H1 (cell line): Measurements from ENCODE around the gene TDRD12. TPM values are rescaled to one million over a fixed set of nuclear protein-coding genes. Genes with fewer than 3 reads are reported as not detected.

Experiments
- CTCF ChIA-PET: fragments of 300-600 bp; sonication (Branson Sonifier 250); formaldehyde crosslinking; loops from one replicate; lab custom pipeline; 2021; ENCODE audit not compliant: partially characterized antibody; lab: Charles Lee
- POLR2A ChIA-PET: fragments of 300-600 bp; sonication (Branson Sonifier 250); formaldehyde crosslinking; loops from one replicate; lab custom pipeline; 2021; ENCODE audit warnings: inconsistent platforms; ENCODE audit not compliant: partially characterized antibody; lab: Charles Lee
- DNase-seq, 2 experiments: peaks; one replicate each; pipeline versions ENCODE4 v3.0.0 to v3.0.0-alpha.2; 2010 to 2022; ENCODE audit warnings: low spot score in 2 of 2, low read depth in 1 of 2, mixed read lengths in 1 of 2
- FAIRE-seq: peaks from 2 replicates; lab custom pipeline; 2011; peaks lifted over from hg19 to GRCh38; lab: Jason Lieb, UNC
- H2AFZ ChIP-seq: 2 replicates; pipeline ENCODE4 v1.8.1; 2012; ENCODE audit warnings: low read length, inconsistent platforms
- H2AK5ac ChIP-seq: 2 replicates; pipeline ENCODE4 v1.6.1; 2013; ENCODE audit warnings: low read depth, low read length
- H2BK120ac ChIP-seq: replicated peaks from 2 replicates; pipeline ENCODE3; 2013; ENCODE audit warnings: low read depth, low read length, inconsistent platforms
- H2BK12ac ChIP-seq: 2 replicates; pipeline ENCODE4 v1.6.1; 2013; ENCODE audit warnings: low read depth, low read length
- H2BK15ac ChIP-seq: 2 replicates; pipeline ENCODE4 v1.6.1; 2013; ENCODE audit warnings: low read length
- H2BK20ac ChIP-seq: 2 replicates; pipeline ENCODE4 v1.6.1; 2013; ENCODE audit warnings: low read length
- H2BK5ac ChIP-seq: 2 replicates; pipeline ENCODE4 v1.6.1; 2013; ENCODE audit warnings: low read depth, low read length
- H3K14ac ChIP-seq: 2 replicates; pipeline ENCODE4 v1.6.1; 2013; ENCODE audit warnings: inconsistent platforms; ENCODE audit not compliant: insufficient read length
- H3K18ac ChIP-seq: 2 replicates; pipeline ENCODE4 v1.6.1; 2013; ENCODE audit warnings: low read length; ENCODE audit errors: extremely low read depth
- H3K23ac ChIP-seq: 2 replicates; pipeline ENCODE4 v1.6.1; 2013; ENCODE audit warnings: inconsistent platforms; ENCODE audit not compliant: insufficient read length
- H3K23me2 ChIP-seq: 2 replicates; pipeline ENCODE4 v1.6.1; 2013; ENCODE audit warnings: low read depth, low read length
- H3K27ac ChIP-seq: 2 replicates; pipeline ENCODE4 v1.6.1; 2011; ENCODE audit warnings: low read depth, low read length, inconsistent platforms
- H3K27me3 ChIP-seq, 4 experiments: replicated peaks in 1 of 4; 1 replicate in 1 of 4; 2 replicates in 3 of 4; pipeline versions ENCODE4 v1.6.1 to v1.8.1; 2011 to 2013; ENCODE audit warnings: low read length in 3 of 4, mild to moderate bottlenecking in 3 of 4, inconsistent platforms in 2 of 4, mixed read lengths in 2 of 4, moderate library complexity in 1 of 4; ENCODE audit not compliant: control insufficient read depth in 3 of 4, insufficient read depth in 3 of 4; ENCODE audit errors: extremely low read depth in 1 of 4
- H3K36me3 ChIP-seq, 4 experiments: 2 replicates each; pipeline versions ENCODE4 v1.6.1 to v1.8.1; 2011 to 2013; ENCODE audit warnings: mild to moderate bottlenecking in 4 of 4, low read length in 3 of 4, moderate library complexity in 2 of 4, control low read depth in 1 of 4, inconsistent platforms in 1 of 4; ENCODE audit not compliant: insufficient read depth in 4 of 4, control insufficient read depth in 2 of 4
- H3K4ac ChIP-seq: replicated peaks from 2 replicates; pipeline ENCODE3; 2013; ENCODE audit warnings: low read length, low read depth, mixed read lengths, inconsistent platforms; ENCODE audit not compliant: insufficient read length
- H3K4me1 ChIP-seq, 4 experiments: replicated peaks in 1 of 4; 1 replicate in 1 of 4; 2 replicates in 3 of 4; pipeline versions ENCODE4 v1.6.1 to v1.8.1; 2011 to 2013; ENCODE audit warnings: low read length in 3 of 4, inconsistent platforms in 2 of 4, mixed read lengths in 1 of 4; ENCODE audit not compliant: insufficient read depth in 4 of 4, control insufficient read depth in 3 of 4
- H3K4me2 ChIP-seq, 2 experiments: 2 replicates each; pipeline versions ENCODE4 v1.6.1 to v1.8.1; 2011 to 2013; ENCODE audit warnings: low read depth in 2 of 2, low read length in 2 of 2, control low read depth in 1 of 2, inconsistent platforms in 1 of 2, mild to moderate bottlenecking in 1 of 2; ENCODE audit not compliant: insufficient read depth in 1 of 2
- H3K4me3 ChIP-seq, 4 experiments: fragments of 200-600, 300-600 bp in 1 of 4; sonication (generic), shearing (Covaris generic), sonication (Bioruptor Twin) in 1 of 4; 2 replicates each; pipeline versions ENCODE4 v1.5.1 to v1.8.1; 2011 to 2016; ENCODE audit warnings: low read length in 4 of 4, low read depth in 3 of 4, control low read depth in 2 of 4, inconsistent platforms in 2 of 4, mild to moderate bottlenecking in 2 of 4, mixed read lengths in 1 of 4, moderate library complexity in 1 of 4; ENCODE audit not compliant: insufficient read depth in 2 of 4; ENCODE audit errors: extremely low read depth in 1 of 4
- H3K56ac ChIP-seq: replicated peaks from 2 replicates; pipeline ENCODE3; 2013; ENCODE audit warnings: low read depth, mild to moderate bottlenecking, mixed read lengths, low read length, inconsistent platforms; ENCODE audit not compliant: insufficient read length
- H3K79me1 ChIP-seq: 2 replicates; pipeline ENCODE4 v1.6.1; 2013; ENCODE audit warnings: low read depth, low read length, control low read depth
- H3K79me2 ChIP-seq, 2 experiments: 2 replicates each; pipeline versions ENCODE4 v1.6.1 to v1.8.1; 2012 to 2013; ENCODE audit warnings: low read length in 2 of 2, mild to moderate bottlenecking in 2 of 2, inconsistent platforms in 1 of 2; ENCODE audit not compliant: insufficient read depth in 2 of 2, control insufficient read depth in 1 of 2
- H3K9ac ChIP-seq, 4 experiments: replicated peaks in 1 of 4; 1 replicate in 1 of 4; 2 replicates in 3 of 4; pipeline versions ENCODE4 v1.6.1 to v1.8.1; 2011 to 2013; ENCODE audit warnings: low read depth in 3 of 4, low read length in 3 of 4, control low read depth in 2 of 4, mild to moderate bottlenecking in 2 of 4, moderate library complexity in 2 of 4, inconsistent platforms in 1 of 4; ENCODE audit errors: extremely low read depth in 1 of 4
- H3K9me3 ChIP-seq, 2 experiments: 2 replicates each; pipeline versions ENCODE4 v1.6.1 to v1.8.1; 2012 to 2013; ENCODE audit warnings: mild to moderate bottlenecking in 2 of 2, moderate library complexity in 2 of 2, control low read depth in 1 of 2, inconsistent platforms in 1 of 2, low read depth in 1 of 2, low read length in 1 of 2, mixed read lengths in 1 of 2; ENCODE audit not compliant: insufficient read depth in 2 of 2
- H4K20me1 ChIP-seq, 2 experiments: replicated peaks in 1 of 2; 2 replicates each; pipeline versions ENCODE3 to v1.8.1; 2011 to 2013; ENCODE audit warnings: inconsistent platforms in 2 of 2, low read length in 2 of 2, mild to moderate bottlenecking in 1 of 2; ENCODE audit not compliant: insufficient read depth in 2 of 2, control insufficient read depth in 1 of 2
- H4K5ac ChIP-seq: 2 replicates; pipeline ENCODE4 v1.6.1; 2013; ENCODE audit warnings: low read length, low read depth, mixed read lengths, inconsistent platforms; ENCODE audit not compliant: insufficient read length
- H4K8ac ChIP-seq: 2 replicates; pipeline ENCODE4 v1.8.0; 2013; ENCODE audit warnings: mild to moderate bottlenecking, moderate library complexity, low read length, inconsistent platforms; ENCODE audit not compliant: insufficient read depth; ENCODE audit errors: extremely low read depth
- H4K91ac ChIP-seq: replicated peaks from 2 replicates; pipeline ENCODE3; 2013; ENCODE audit warnings: low read length, mixed read lengths, inconsistent platforms; ENCODE audit not compliant: insufficient read length
- BCL11A ChIP-seq, 2 experiments: IDR thresholded peaks; one replicate each; pipeline ENCODE4 v1.6.1; 2011; ENCODE audit warnings: low read depth in 2 of 2, low read length in 2 of 2, mild to moderate bottlenecking in 2 of 2
- RXRA ChIP-seq: IDR thresholded peaks from 2 replicates; pipeline ENCODE4 v1.6.1; 2011; ENCODE audit warnings: low read depth, mild to moderate bottlenecking, low read length, moderate library complexity; ENCODE audit not compliant: insufficient read depth
- SAP30 ChIP-seq: fragments of 300-600 bp; sonication (generic); IDR thresholded peaks from 2 replicates; pipeline ENCODE4 v1.7.1; 2012; ENCODE audit warnings: low read length, moderate library complexity, mild to moderate bottlenecking, inconsistent platforms; ENCODE audit not compliant: insufficient read depth, insufficient replicate concordance
- SUZ12 ChIP-seq: fragments of 200-600 bp; sonication (generic); IDR thresholded peaks from 2 replicates; pipeline ENCODE4 v1.6.1; 2012; ENCODE audit warnings: mild to moderate bottlenecking, inconsistent platforms, low read length, moderate library complexity, mixed read lengths
- WGBS, 2 experiments: shearing (Covaris generic) in 1 of 2; methylation state at CpG; one replicate each; pipeline versions ENCODE4 v1.1.6 to v1.1.7; 2013 to 2015; ENCODE audit warnings: low lambda C conversion rate in 2 of 2, mixed read lengths in 2 of 2, inconsistent platforms in 1 of 2, low coverage in 1 of 2, missing lambda C conversion rate in 1 of 2; ENCODE audit not compliant: insufficient replicate concordance in 2 of 2, insufficient coverage in 1 of 2, insufficient read length in 1 of 2; ENCODE audit errors: extremely low coverage in 1 of 2, missing lambda C conversion rate in 1 of 2; 5-methylcytosine and 5-hydroxymethylcytosine counted together
- polyA plus RNA-seq, 7 experiments: library from polyadenylated mRNA; depleted of rRNA in 3 of 7; stranded (reverse) in 5 of 7; unstranded in 2 of 7; fragments of >200 nt in 5 of 7; fragments of 200-250 nt in 2 of 7; gene quantifications; 1 replicate in 5 of 7; 2 replicates in 1 of 7; 4 replicates in 1 of 7; pipeline versions ENCODE4 v1.2.1 to v1.2.3, GENCODE V29; 2011 to 2013; ENCODE audit warnings: missing spikeins in 2 of 7, mixed read lengths in 2 of 7
- total RNA-seq: library from RNA; stranded (reverse); fragmentation: NEBNext Ultra II Directional; extraction: Animal tissue kit (Norgen Biotek cat#: 25700); gene quantifications from 2 replicates; pipeline ENCODE4 v1.2.1, GENCODE V29; 2021
- TF ChIP-seq, protein P1 (sequence below): IDR thresholded peaks from 2 replicates; pipeline ENCODE4 v1.6.1; 2011; ENCODE audit warnings: low read length, improper control_type of control experiment

TDRD12 gene
- total and polyA plus RNA-seq, 2 of the 8 experiments (the other 6 are each of a cell fraction or from before 2014, with no cell fraction given), result 0.39 to 0.88 TPM

DNA sequence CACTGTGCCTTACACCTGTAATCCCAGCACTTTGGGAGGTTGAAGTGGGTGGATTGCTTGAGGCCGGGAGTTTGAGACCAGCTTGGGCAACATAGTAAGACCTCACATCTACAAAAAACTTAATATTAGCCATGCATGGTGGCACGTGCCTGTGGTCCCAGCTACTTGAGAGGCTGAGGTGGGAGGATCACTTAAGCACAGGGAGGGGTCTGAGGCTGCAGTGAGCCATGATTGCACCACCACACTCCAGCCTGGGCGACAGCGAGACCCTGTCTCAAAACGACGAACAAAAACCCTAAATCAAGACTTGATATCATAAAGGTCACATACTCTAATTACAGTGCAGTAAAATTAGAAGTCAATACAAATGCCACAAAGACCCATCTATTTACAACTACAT is 132.6 kb downstream of the TDRD12 start:
- POLR2A ChIA-PET, result no interaction called here
- CTCF ChIA-PET, result no interaction called here
- FAIRE-seq, result no peak

More for the DNA sequence above, 132.6 kb downstream of the TDRD12 start:
- Histone ChIP-seq H3K27ac (no peak overlapping the region), H2BK12ac (no peak overlapping the region), H4K8ac (no peak overlapping the region), H2BK15ac (no peak overlapping the region), H3K79me2 (no peaks in the 10 kb centered on the region), H3K18ac (no peak overlapping the region), H2BK5ac (no peak overlapping the region), H2AFZ (no peak overlapping the region), H4K5ac (no peak overlapping the region), H3K9me3 (no peaks in the 10 kb centered on the region), H4K91ac (no peak overlapping the region), H3K23ac (no peak overlapping the region), H3K4me1 (no peaks in the 10 kb centered on the region), H4K20me1 (no peaks in the 10 kb centered on the region), H2AK5ac (no peak overlapping the region), H2BK120ac (no peak overlapping the region), H3K4me3 (no peak overlapping the region), H2BK20ac (no peak overlapping the region), H3K36me3 (no peaks in the 10 kb centered on the region), H3K27me3 (no peaks in the 10 kb centered on the region), H3K9ac (no peak overlapping the region), H3K14ac (no peak overlapping the region), H3K56ac (no peak overlapping the region), H3K4me2 (no peak overlapping the region), H3K23me2 (no peaks in the 10 kb centered on the region), H3K79me1 (no peaks in the 10 kb centered on the region), H3K4ac (no peak overlapping the region)
- TF ChIP-seq SUZ12 (no peak), SAP30 (no peak), RXRA (no peak), BCL11A (IDR thresholded peaks at IDR 0.05; ENCODE audit: low read depth in 2 of 2, low read length in 2 of 2) (no peak)
- TF ChIP-seq, protein P1, sequence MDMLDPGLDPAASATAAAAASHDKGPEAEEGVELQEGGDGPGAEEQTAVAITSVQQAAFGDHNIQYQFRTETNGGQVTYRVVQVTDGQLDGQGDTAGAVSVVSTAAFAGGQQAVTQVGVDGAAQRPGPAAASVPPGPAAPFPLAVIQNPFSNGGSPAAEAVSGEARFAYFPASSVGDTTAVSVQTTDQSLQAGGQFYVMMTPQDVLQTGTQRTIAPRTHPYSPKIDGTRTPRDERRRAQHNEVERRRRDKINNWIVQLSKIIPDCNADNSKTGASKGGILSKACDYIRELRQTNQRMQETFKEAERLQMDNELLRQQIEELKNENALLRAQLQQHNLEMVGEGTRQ, result no peak
- 91% methylated on average over 6 of the region's 6 CpGs; no CpG with 5 or more reads in 1 of the 2 experiments for WGBS, 2 experiments
- no peak for DNase-seq
